ENCODE measurements around the gene NSUN4.

The NSUN4 gene

GRCh38 chr1:46369542-46370213, 29.1 kb downstream of the NSUN4 start:
- no peak for DNase-seq

GRCh38 chr1:46370214-46370633, 29.6 kb downstream of the NSUN4 start:
- DNase-seq: no peak

GRCh38 chr1:46372431-46372830, 31.8 kb downstream of the NSUN4 start:
- no peak for DNase-seq

GRCh38 chr1:46379996-46380395, 39.4 kb downstream of the NSUN4 start:
- DNase-seq: no peak

GRCh38 chr1:46380508-46380907, 39.9 kb downstream of the NSUN4 start:
- DNase-seq: no peak

GRCh38 chr1:46393510-46393909, 52.9 kb downstream of the NSUN4 start:
- no peak for DNase-seq

- peak; percentile 81 for DNase-seq
Measured at GRCh38 chr1:46394108-46394871, 53.7 kb downstream of the NSUN4 start, which contains the start of gene FAAH. Gene FAAH, plus strand, starts transcription at chr1:46394317. Its CDS starts 32 bp downstream, at chr1:46394349.

GRCh38 chr1:46394872-46395465, 54.4 kb downstream of the NSUN4 start:
- DNase-seq: no peak

- DNase-seq: peak; percentile 83
Measured at GRCh38 chr1:46396441-46397398, 56.1 kb downstream of the NSUN4 start.

GRCh38 chr1:46399307-46399706, 58.7 kb downstream of the NSUN4 start:
- no peak for DNase-seq

- DNase-seq: peak; percentile 87
Measured at GRCh38 chr1:46400421-46400820, 59.8 kb downstream of the NSUN4 start.

- peak; percentile 43 for DNase-seq
Measured at GRCh38 chr1:46401154-46401913, 60.7 kb downstream of the NSUN4 start.

GRCh38 chr1:46401964-46402626, 61.5 kb downstream of the NSUN4 start:
- DNase-seq: peak; percentile 96

GRCh38 chr1:46403916-46404315, 63.3 kb downstream of the NSUN4 start:
- DNase-seq: no peak

GRCh38 chr1:46404482-46405196, 64.0 kb downstream of the NSUN4 start:
- DNase-seq: no peak

GRCh38 chr1:46405197-46405555, 64.6 kb downstream of the NSUN4 start:
- no peak for DNase-seq

GRCh38 chr1:46405724-46406123, 65.1 kb downstream of the NSUN4 start:
- DNase-seq: no peak

- no peak for DNase-seq
Measured at GRCh38 chr1:46406881-46407608, 66.4 kb downstream of the NSUN4 start.

GRCh38 chr1:46407636-46408035, 67.0 kb downstream of the NSUN4 start:
- no peak for DNase-seq

Data from NCI-H2029 (cell line).